ENCODE results near the gene AMOTL2. TPM values are rescaled to one million over a fixed set of nuclear protein-coding genes. Genes with fewer than 3 reads are reported as not detected.

Gene AMOTL2
- total and polyA plus RNA-seq, 2 experiments from 2014 or later, result 17.9 to 102 TPM

DNA sequence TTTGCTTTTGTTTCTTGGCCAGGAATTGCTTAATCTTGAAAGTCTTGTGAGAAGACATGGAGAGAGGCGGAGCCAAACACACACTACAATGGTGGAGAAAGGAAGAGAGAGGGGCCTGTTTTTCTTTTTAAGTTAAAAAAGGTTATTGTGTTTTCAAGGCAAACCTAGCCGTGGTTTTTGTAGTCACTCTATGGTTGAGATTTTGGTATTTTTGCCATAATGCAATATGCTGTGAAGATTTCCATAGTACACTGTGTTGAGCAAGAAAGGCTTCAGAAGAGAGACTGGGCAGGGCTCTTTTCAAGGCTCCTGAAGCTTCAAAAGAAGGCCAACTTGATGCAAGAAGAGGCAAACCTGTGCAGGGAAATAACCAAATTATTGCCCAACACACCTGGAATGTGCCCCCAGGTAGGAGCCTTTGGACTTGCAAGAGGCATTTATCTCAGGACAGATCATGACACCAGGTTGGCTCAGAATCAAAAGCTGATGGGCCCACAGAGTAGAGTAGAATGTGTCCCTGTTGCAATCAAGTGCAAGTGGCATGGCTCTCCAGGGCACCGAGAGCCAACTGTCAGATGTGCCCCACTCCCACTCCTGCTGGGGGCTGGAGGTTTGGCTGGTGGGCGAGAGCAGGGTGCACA lies 22.1 kb downstream of the AMOTL2 start:
- 0 out of 2 replicates have a peak, but pooled peaks cover 2% of the 10 kb centered on the region for H3F3A ChIP-seq (replicated peaks; ENCODE audit: low read depth)
- DNase-seq (ENCODE audit: low spot score), result no peak
- no peaks in the 10 kb centered on the region for H3K27me3 ChIP-seq (ENCODE audit: insufficient read depth)
- peaks cover 10% of the 10 kb centered on the region for H3K4me1 ChIP-seq (ENCODE audit: insufficient read depth)
- H3K27me3 Mint-ChIP-seq (ENCODE audit: insufficient read depth, low read depth, poor library complexity), result peaks cover 6% of the 10 kb centered on the region
- no peaks in the 10 kb centered on the region for H3K79me2 ChIP-seq (replicated peaks; ENCODE audit: insufficient read depth)
- H3K4me2 ChIP-seq, result no peak overlapping the region
- no peak overlapping the region for H3K27ac Mint-ChIP-seq
- no peak for ATAC-seq
- H3K9me3 Mint-ChIP-seq, result no peaks in the 10 kb centered on the region
- no peaks in the 10 kb centered on the region for H4K20me1 ChIP-seq (replicated peaks; ENCODE audit: insufficient read depth)
- H3K27ac ChIP-seq (ENCODE audit: low read depth), result no peak overlapping the region
- no peak overlapping the region for H3K4me3 Mint-ChIP-seq
- peaks cover 21% of the 10 kb centered on the region; the same call in 1 of the 2 replicates for H3K36me3 ChIP-seq (ENCODE audit: insufficient read depth)
- no peaks in the 10 kb centered on the region for H3K9me2 ChIP-seq (ENCODE audit: insufficient read depth)
- no peak overlapping the region for H2AFZ ChIP-seq
- H3K4me3 ChIP-seq, result no peak overlapping the region
- peaks cover 20% of the 10 kb centered on the region for H3K4me1 Mint-ChIP-seq
- TF ChIP-seq EZH2phosphoT487 (IDR thresholded peaks at IDR 0.05; ENCODE audit: unreplicated experiment), result no peak
- TF ChIP-seq, protein P1, sequence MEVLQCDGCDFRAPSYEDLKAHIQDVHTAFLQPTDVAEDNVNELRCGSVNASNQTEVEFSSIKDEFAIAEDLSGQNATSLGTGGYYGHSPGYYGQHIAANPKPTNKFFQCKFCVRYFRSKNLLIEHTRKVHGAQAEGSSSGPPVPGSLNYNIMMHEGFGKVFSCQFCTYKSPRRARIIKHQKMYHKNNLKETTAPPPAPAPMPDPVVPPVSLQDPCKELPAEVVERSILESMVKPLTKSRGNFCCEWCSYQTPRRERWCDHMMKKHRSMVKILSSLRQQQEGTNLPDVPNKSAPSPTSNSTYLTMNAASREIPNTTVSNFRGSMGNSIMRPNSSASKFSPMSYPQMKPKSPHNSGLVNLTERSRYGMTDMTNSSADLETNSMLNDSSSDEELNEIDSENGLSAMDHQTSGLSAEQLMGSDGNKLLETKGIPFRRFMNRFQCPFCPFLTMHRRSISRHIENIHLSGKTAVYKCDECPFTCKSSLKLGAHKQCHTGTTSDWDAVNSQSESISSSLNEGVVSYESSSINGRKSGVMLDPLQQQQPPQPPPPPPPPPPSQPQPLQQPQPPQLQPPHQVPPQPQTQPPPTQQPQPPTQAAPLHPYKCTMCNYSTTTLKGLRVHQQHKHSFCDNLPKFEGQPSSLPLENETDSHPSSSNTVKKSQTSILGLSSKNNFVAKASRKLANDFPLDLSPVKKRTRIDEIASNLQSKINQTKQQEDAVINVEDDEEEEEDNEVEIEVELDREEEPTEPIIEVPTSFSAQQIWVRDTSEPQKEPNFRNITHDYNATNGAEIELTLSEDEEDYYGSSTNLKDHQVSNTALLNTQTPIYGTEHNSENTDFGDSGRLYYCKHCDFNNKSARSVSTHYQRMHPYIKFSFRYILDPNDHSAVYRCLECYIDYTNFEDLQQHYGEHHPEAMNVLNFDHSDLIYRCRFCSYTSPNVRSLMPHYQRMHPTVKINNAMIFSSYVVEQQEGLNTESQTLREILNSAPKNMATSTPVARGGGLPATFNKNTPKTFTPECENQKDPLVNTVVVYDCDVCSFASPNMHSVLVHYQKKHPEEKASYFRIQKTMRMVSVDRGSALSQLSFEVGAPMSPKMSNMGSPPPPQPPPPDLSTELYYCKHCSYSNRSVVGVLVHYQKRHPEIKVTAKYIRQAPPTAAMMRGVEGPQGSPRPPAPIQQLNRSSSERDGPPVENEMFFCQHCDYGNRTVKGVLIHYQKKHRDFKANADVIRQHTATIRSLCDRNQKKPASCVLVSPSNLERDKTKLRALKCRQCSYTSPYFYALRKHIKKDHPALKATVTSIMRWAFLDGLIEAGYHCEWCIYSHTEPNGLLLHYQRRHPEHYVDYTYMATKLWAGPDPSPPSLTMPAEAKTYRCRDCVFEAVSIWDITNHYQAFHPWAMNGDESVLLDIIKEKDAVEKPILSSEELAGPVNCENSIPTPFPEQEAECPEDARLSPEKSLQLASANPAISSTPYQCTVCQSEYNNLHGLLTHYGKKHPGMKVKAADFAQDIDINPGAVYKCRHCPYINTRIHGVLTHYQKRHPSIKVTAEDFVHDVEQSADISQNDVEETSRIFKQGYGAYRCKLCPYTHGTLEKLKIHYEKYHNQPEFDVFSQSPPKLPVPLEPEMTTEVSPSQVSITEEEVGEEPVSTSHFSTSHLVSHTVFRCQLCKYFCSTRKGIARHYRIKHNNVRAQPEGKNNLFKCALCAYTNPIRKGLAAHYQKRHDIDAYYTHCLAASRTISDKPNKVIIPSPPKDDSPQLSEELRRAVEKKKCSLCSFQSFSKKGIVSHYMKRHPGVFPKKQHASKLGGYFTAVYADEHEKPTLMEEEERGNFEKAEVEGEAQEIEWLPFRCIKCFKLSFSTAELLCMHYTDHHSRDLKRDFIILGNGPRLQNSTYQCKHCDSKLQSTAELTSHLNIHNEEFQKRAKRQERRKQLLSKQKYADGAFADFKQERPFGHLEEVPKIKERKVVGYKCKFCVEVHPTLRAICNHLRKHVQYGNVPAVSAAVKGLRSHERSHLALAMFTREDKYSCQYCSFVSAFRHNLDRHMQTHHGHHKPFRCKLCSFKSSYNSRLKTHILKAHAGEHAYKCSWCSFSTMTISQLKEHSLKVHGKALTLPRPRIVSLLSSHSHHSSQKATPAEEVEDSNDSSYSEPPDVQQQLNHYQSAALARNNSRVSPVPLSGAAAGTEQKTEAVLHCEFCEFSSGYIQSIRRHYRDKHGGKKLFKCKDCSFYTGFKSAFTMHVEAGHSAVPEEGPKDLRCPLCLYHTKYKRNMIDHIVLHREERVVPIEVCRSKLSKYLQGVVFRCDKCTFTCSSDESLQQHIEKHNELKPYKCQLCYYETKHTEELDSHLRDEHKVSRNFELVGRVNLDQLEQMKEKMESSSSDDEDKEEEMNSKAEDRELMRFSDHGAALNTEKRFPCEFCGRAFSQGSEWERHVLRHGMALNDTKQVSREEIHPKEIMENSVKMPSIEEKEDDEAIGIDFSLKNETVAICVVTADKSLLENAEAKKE (CRISPR knock-in tag; IDR thresholded peaks at IDR 0.05), result no peak
- TF ChIP-seq, protein P2, sequence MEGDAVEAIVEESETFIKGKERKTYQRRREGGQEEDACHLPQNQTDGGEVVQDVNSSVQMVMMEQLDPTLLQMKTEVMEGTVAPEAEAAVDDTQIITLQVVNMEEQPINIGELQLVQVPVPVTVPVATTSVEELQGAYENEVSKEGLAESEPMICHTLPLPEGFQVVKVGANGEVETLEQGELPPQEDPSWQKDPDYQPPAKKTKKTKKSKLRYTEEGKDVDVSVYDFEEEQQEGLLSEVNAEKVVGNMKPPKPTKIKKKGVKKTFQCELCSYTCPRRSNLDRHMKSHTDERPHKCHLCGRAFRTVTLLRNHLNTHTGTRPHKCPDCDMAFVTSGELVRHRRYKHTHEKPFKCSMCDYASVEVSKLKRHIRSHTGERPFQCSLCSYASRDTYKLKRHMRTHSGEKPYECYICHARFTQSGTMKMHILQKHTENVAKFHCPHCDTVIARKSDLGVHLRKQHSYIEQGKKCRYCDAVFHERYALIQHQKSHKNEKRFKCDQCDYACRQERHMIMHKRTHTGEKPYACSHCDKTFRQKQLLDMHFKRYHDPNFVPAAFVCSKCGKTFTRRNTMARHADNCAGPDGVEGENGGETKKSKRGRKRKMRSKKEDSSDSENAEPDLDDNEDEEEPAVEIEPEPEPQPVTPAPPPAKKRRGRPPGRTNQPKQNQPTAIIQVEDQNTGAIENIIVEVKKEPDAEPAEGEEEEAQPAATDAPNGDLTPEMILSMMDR (conservative IDR thresholded peaks at IDR 0.05; ENCODE audit: low read depth in 2 of 2), result no peak
- no peak for TF ChIP-seq NANOG (IDR thresholded peaks at IDR 0.05; ENCODE audit: borderline replicate concordance)
- TF ChIP-seq, protein P3, sequence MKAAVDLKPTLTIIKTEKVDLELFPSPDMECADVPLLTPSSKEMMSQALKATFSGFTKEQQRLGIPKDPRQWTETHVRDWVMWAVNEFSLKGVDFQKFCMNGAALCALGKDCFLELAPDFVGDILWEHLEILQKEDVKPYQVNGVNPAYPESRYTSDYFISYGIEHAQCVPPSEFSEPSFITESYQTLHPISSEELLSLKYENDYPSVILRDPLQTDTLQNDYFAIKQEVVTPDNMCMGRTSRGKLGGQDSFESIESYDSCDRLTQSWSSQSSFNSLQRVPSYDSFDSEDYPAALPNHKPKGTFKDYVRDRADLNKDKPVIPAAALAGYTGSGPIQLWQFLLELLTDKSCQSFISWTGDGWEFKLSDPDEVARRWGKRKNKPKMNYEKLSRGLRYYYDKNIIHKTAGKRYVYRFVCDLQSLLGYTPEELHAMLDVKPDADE (IDR thresholded peaks at IDR 0.05), result no peak
- no peak for TF ChIP-seq STAT1 (IDR thresholded peaks at IDR 0.05; ENCODE audit: unreplicated experiment)
- TF ChIP-seq EZH2 (IDR thresholded peaks at IDR 0.05; ENCODE audit: low read depth, unreplicated experiment), result no peak
- no peak for TF ChIP-seq ZNF331 (CRISPR knock-in tag; IDR thresholded peaks at IDR 0.05; ENCODE audit: low read depth)
- TF ChIP-seq, protein P4, sequence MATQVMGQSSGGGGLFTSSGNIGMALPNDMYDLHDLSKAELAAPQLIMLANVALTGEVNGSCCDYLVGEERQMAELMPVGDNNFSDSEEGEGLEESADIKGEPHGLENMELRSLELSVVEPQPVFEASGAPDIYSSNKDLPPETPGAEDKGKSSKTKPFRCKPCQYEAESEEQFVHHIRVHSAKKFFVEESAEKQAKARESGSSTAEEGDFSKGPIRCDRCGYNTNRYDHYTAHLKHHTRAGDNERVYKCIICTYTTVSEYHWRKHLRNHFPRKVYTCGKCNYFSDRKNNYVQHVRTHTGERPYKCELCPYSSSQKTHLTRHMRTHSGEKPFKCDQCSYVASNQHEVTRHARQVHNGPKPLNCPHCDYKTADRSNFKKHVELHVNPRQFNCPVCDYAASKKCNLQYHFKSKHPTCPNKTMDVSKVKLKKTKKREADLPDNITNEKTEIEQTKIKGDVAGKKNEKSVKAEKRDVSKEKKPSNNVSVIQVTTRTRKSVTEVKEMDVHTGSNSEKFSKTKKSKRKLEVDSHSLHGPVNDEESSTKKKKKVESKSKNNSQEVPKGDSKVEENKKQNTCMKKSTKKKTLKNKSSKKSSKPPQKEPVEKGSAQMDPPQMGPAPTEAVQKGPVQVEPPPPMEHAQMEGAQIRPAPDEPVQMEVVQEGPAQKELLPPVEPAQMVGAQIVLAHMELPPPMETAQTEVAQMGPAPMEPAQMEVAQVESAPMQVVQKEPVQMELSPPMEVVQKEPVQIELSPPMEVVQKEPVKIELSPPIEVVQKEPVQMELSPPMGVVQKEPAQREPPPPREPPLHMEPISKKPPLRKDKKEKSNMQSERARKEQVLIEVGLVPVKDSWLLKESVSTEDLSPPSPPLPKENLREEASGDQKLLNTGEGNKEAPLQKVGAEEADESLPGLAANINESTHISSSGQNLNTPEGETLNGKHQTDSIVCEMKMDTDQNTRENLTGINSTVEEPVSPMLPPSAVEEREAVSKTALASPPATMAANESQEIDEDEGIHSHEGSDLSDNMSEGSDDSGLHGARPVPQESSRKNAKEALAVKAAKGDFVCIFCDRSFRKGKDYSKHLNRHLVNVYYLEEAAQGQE (IDR thresholded peaks at IDR 0.05; ENCODE audit: unreplicated experiment), result no peak
- no peak for TF ChIP-seq POLR2AphosphoS5 (IDR thresholded peaks at IDR 0.05; ENCODE audit: low read depth)
- no peak for TF ChIP-seq JUNB (IDR thresholded peaks at IDR 0.05; ENCODE audit: unreplicated experiment)
- no peak for TF ChIP-seq CREB1 (CRISPR knock-in tag; IDR thresholded peaks at IDR 0.05; ENCODE audit: low read depth)
- no peak for TF ChIP-seq ZNF114 (CRISPR knock-in tag; IDR thresholded peaks at IDR 0.05)
- H3K36me3 Mint-ChIP-seq (ENCODE audit: low read depth), result peaks cover 34% of the 10 kb centered on the region
